ENCODE results near the gene ADARB1. TPM values are rescaled to one million over a fixed set of nuclear protein-coding genes. Genes with fewer than 3 reads are reported as not detected.

Gene ADARB1
- total and polyA plus RNA-seq, 2 of the 8 experiments (the other 6 are each of a cell fraction or from before 2014, with no cell fraction given), result 4.7 to 14.9 TPM

GRCh38 chr21:45033791-45034555 is 40.4 kb upstream of the ADARB1 start:
- ChIA-PET POLR2A (ENCODE audit: partially characterized antibody) (no interaction called here), CTCF (ENCODE audit: partially characterized antibody) (interaction anchor here (1.1 to 1.2 kb wide), 2 partner anchors 18 to 104 kb away, joined by 3 read pairs; no protein-coding TSS in a partner anchor)
- 93% methylated on average over 21 of the region's 21 CpGs; no CpG with 5 or more reads in 1 of the 2 experiments for WGBS, 2 experiments (ENCODE audit: extremely low coverage in 1 of 2, insufficient coverage in 1 of 2, insufficient read length in 1 of 2, insufficient replicate concordance in 2 of 2, low coverage in 1 of 2, low lambda C conversion rate in 2 of 2, missing lambda C conversion rate in 1 of 2)
- Histone ChIP-seq H2BK12ac (ENCODE audit: low read depth, low read length) (no peak overlapping the region), H3K9ac (replicated peaks in 1 of 4; ENCODE audit: extremely low read depth in 1 of 4, low read depth in 3 of 4, low read length in 3 of 4) (no peak overlapping the region), H2BK15ac (ENCODE audit: low read length) (no peak overlapping the region), H4K8ac (ENCODE audit: extremely low read depth, insufficient read depth, low read length) (0 out of 2 replicates have a peak overlapping the region, but pooled peaks have one; percentile 9), H4K91ac (replicated peaks; ENCODE audit: insufficient read length, low read length) (peak overlapping the region; percentile 29), H3K4me2 (ENCODE audit: insufficient read depth in 1 of 2, low read depth in 2 of 2, low read length in 2 of 2) (no peak overlapping the region), H4K20me1 (replicated peaks in 1 of 2; ENCODE audit: control insufficient read depth in 1 of 2, insufficient read depth in 2 of 2, low read length in 2 of 2) (no peaks in the 10 kb centered on the region), H3K23me2 (ENCODE audit: low read depth, low read length) (no peaks in the 10 kb centered on the region), H3K23ac (ENCODE audit: insufficient read length) (no peak overlapping the region), H3K4me1 (replicated peaks in 1 of 4; ENCODE audit: control insufficient read depth in 3 of 4, insufficient read depth in 4 of 4, low read length in 3 of 4) (peaks cover 7 to 36% (median 26%) of the 10 kb centered on the region in 4 experiments), H4K5ac (ENCODE audit: insufficient read length, low read depth, low read length) (no peak overlapping the region), H3K9me3 (ENCODE audit: insufficient read depth in 2 of 2, low read depth in 1 of 2, low read length in 1 of 2) (no peaks in the 10 kb centered on the region), H2BK5ac (ENCODE audit: low read depth, low read length) (peak overlapping the region; percentile 52; the same call in 1 of the 2 replicates), H2BK120ac (replicated peaks; ENCODE audit: low read depth, low read length) (no peak overlapping the region), H3K79me2 (ENCODE audit: control insufficient read depth in 1 of 2, insufficient read depth in 2 of 2, low read length in 2 of 2) (no peaks in the 10 kb centered on the region), H3K36me3 (ENCODE audit: control insufficient read depth in 2 of 4, insufficient read depth in 4 of 4, low read length in 3 of 4) (no peaks in the 10 kb centered on the region), H2BK20ac (ENCODE audit: low read length) (no peak overlapping the region), H3K27ac (ENCODE audit: low read depth, low read length) (no peak overlapping the region), H2AK5ac (ENCODE audit: low read depth, low read length) (0 out of 2 replicates have a peak overlapping the region, but pooled peaks have one; percentile 53), H3K56ac (replicated peaks; ENCODE audit: insufficient read length, low read depth, low read length) (no peak overlapping the region), H3K18ac (ENCODE audit: extremely low read depth, low read length) (no peak overlapping the region), H3K79me1 (ENCODE audit: low read depth, low read length) (peaks cover 3% of the 10 kb centered on the region; the same call in 1 of the 2 replicates), H2AFZ (ENCODE audit: low read length) (no peak overlapping the region), H3K27me3 (replicated peaks in 1 of 4; ENCODE audit: control insufficient read depth in 3 of 4, extremely low read depth in 1 of 4, insufficient read depth in 3 of 4, low read length in 3 of 4) (peaks cover 0 to 6% (median 3%) of the 10 kb centered on the region in 4 experiments; a peak in 4 of 7 replicates), H3K4me3 (ENCODE audit: extremely low read depth in 1 of 4, insufficient read depth in 2 of 4, low read depth in 3 of 4, low read length in 4 of 4) (no peak overlapping the region), H3K14ac (ENCODE audit: insufficient read length) (no peak overlapping the region), H3K4ac (replicated peaks; ENCODE audit: insufficient read length, low read depth, low read length) (no peak overlapping the region)
- no peak for DNase-seq (ENCODE audit: low read depth in 1 of 2, low spot score in 2 of 2)
- FAIRE-seq, result no peak

Measured in H1 (cell line).